SW 1271 (cell line): ENCODE measurements around the gene FGF16.
"Not testable (repeated sequence)": the region's sequence is repeated elsewhere in the genome, so short reads cannot be mapped to it uniquely, and the experiment has no call there.

Experiments used
- DNase-seq, 2 experiments: peaks; one replicate each; lab custom pipeline; 2025; lab: John Stamatoyannopoulos, UW

Gene FGF16

GRCh38 chrX:77447653-77448569 lies 722 bp downstream of the FGF16 start:
- DNase-seq = no peak

- DNase-seq = no peak
Observed at GRCh38 chrX:77450415-77450814, 3.2 kb downstream of the FGF16 start.

- no peak for DNase-seq
Observed at GRCh38 chrX:77450996-77451395, 3.8 kb downstream of the FGF16 start.

- no peak for DNase-seq
Observed at GRCh38 chrX:77453190-77453589, 6.0 kb downstream of the FGF16 start.

- no peak for DNase-seq
Observed at GRCh38 chrX:77455437-77455836, 8.2 kb downstream of the FGF16 start.

- no peak for DNase-seq
Observed at GRCh38 chrX:77484045-77484444, 36.9 kb downstream of the FGF16 start.

- no peak for DNase-seq
Observed at GRCh38 chrX:77493677-77494553, 46.7 kb downstream of the FGF16 start.

GRCh38 chrX:77500164-77500563 lies 53.0 kb downstream of the FGF16 start:
- DNase-seq = not testable (repeated sequence)

GRCh38 chrX:77502951-77503525 lies 55.8 kb downstream of the FGF16 start:
- no peak for DNase-seq

- DNase-seq = no peak
Observed at GRCh38 chrX:77505227-77505626, 58.0 kb downstream of the FGF16 start.
